Measurements from ENCODE around the gene TEX30.

Gene TEX30

GRCh38 chr13:102726430-102726829, 47.2 kb downstream of the TEX30 start:
- H3K4me3 ChIP-seq (ENCODE audit: control insufficient read depth, low read depth, low read length): no peak overlapping the region
- peak; percentile 11 for DNase-seq (ENCODE audit: low read depth)
- TF ChIP-seq, protein P1, sequence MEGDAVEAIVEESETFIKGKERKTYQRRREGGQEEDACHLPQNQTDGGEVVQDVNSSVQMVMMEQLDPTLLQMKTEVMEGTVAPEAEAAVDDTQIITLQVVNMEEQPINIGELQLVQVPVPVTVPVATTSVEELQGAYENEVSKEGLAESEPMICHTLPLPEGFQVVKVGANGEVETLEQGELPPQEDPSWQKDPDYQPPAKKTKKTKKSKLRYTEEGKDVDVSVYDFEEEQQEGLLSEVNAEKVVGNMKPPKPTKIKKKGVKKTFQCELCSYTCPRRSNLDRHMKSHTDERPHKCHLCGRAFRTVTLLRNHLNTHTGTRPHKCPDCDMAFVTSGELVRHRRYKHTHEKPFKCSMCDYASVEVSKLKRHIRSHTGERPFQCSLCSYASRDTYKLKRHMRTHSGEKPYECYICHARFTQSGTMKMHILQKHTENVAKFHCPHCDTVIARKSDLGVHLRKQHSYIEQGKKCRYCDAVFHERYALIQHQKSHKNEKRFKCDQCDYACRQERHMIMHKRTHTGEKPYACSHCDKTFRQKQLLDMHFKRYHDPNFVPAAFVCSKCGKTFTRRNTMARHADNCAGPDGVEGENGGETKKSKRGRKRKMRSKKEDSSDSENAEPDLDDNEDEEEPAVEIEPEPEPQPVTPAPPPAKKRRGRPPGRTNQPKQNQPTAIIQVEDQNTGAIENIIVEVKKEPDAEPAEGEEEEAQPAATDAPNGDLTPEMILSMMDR (conservative IDR thresholded peaks at IDR 0.05; ENCODE audit: control insufficient read depth, insufficient read depth, low read depth, low read length): no peak

GRCh38 chr13:102724923-102725322, 48.7 kb downstream of the TEX30 start:
- H3K4me3 ChIP-seq (ENCODE audit: control insufficient read depth, low read depth, low read length): no peak overlapping the region
- peak; percentile 75 for DNase-seq (ENCODE audit: low read depth)
- TF ChIP-seq, protein P1 (conservative IDR thresholded peaks at IDR 0.05; ENCODE audit: control insufficient read depth, insufficient read depth, low read depth, low read length): peak; percentile 56

DNA sequence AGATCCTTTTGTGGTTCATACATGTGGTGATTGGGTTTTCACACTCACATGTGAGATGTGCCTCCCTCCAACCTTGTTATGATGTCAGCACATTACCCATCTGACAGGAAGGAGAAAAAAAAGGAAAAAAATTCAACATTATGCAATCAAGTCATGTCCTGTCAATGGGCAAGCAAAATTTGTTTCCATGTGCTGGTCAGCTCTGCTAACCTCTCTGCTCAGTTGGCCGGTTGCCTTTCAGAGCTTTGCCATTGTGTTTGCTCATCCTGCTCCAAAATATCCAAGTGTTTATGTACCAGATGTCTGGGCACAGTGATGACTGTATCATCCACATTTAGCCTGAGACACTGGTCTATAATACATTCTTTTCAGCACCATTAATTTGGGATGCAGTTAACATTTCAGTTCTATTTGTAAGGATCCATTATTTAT, 51.8 kb downstream of the TEX30 start:
- no peak overlapping the region for H3K4me3 ChIP-seq (ENCODE audit: control insufficient read depth, low read depth, low read length)
- peak; percentile 95 for DNase-seq (ENCODE audit: low read depth)
- TF ChIP-seq, protein P1 (conservative IDR thresholded peaks at IDR 0.05; ENCODE audit: control insufficient read depth, insufficient read depth, low read depth, low read length): no peak

GRCh38 chr13:102718746-102719145, 54.8 kb downstream of the TEX30 start:
- DNase-seq (ENCODE audit: low read depth): no peak
- H3K4me3 ChIP-seq (ENCODE audit: control insufficient read depth, low read depth, low read length): no peak overlapping the region
- TF ChIP-seq, protein P1 (conservative IDR thresholded peaks at IDR 0.05; ENCODE audit: control insufficient read depth, insufficient read depth, low read depth, low read length): no peak

Measured in fibroblast of mammary gland (primary cell).